K562 (cell line): ENCODE results near the gene ADCY6. TPM values are rescaled to one million over a fixed set of nuclear protein-coding genes. Genes with fewer than 3 reads are reported as not detected.

Experiments used
- ATAC-seq: fragments of 200-7000 bp; cut with Tn5 transposase; 3 replicates; pipeline ENCODE4 v1.9.1; 2020; ENCODE audit warnings: moderate library complexity
- BruUV-seq: library from RNA; stranded (reverse); fragments of 400-500 nt; replicated peaks from 2 replicates; lab custom pipeline; 2021; lab: Mats Ljungman, UMichigan
- CTCF ChIA-PET: fragments of 300-600 bp; formaldehyde crosslinking; extraction: SDS; loops from one replicate; lab custom pipeline; 2021; ENCODE audit warnings: low intra/inter-chr PET ratio; lab: Yijun Ruan, JAX
- POLR2A ChIA-PET: fragments of 300-600, 350-650 bp; sonication (Branson Sonifier 250); formaldehyde crosslinking; extraction: SDS; loops from one replicate; lab custom pipeline; 2021; ENCODE audit warnings: antibody characterized with exemption, inconsistent platforms; lab: Yijun Ruan, JAX
- DNase-seq, 4 experiments: peaks; one replicate each; pipeline versions ENCODE4 v3.0.0 to v3.0.0-alpha.2; 2011 to 2018; ENCODE audit warnings: low spot score in 3 of 4, mixed read lengths in 3 of 4; ENCODE audit errors: extremely low read depth in 1 of 4
- FAIRE-seq: peaks from 2 replicates; lab custom pipeline; 2011; peaks lifted over from hg19 to GRCh38; lab: Jason Lieb, UNC
- H2AFZ ChIP-seq: 2 replicates; pipeline ENCODE4 v1.6.0; 2011; ENCODE audit warnings: low read depth, low read length, control low read depth, inconsistent platforms
- H3K27ac ChIP-seq: fragments of 200-600 bp; 3 replicates; pipeline ENCODE4 v1.8.0; 2011; ENCODE audit warnings: low read depth, mild to moderate bottlenecking, control low read depth, inconsistent platforms, low read length, moderate library complexity, mixed read lengths; ENCODE audit errors: extremely low read depth
- H3K27me3 ChIP-seq, 2 experiments: fragments of 300-600 bp in 1 of 2; 2 replicates in 1 of 2; 3 replicates in 1 of 2; pipeline versions ENCODE4 v1.6.0 to v1.8.0; 2011; ENCODE audit warnings: inconsistent platforms in 2 of 2, low read length in 2 of 2, mild to moderate bottlenecking in 1 of 2, mixed read lengths in 1 of 2, moderate library complexity in 1 of 2; ENCODE audit not compliant: control insufficient read depth in 2 of 2, insufficient read depth in 2 of 2
- H3K36me3 ChIP-seq: fragments of 300-600 bp; 3 replicates; pipeline ENCODE4 v1.8.0; 2011; ENCODE audit warnings: mild to moderate bottlenecking, low read length, inconsistent platforms; ENCODE audit not compliant: control insufficient read depth, insufficient read depth
- H3K4me1 ChIP-seq, 2 experiments: fragments of 200-600 bp in 1 of 2; replicated peaks in 1 of 2; 2 replicates in 1 of 2; 3 replicates in 1 of 2; pipeline versions ENCODE4 v1.5.1 to v1.8.0; 2011; ENCODE audit warnings: inconsistent platforms in 2 of 2, low read length in 2 of 2, mild to moderate bottlenecking in 1 of 2, mixed read lengths in 1 of 2, moderate library complexity in 1 of 2; ENCODE audit not compliant: control insufficient read depth in 2 of 2, insufficient read depth in 2 of 2
- H3K4me2 ChIP-seq: 2 replicates; pipeline ENCODE4 v1.6.1; 2011; ENCODE audit warnings: low read length, control low read depth, inconsistent platforms, mixed read lengths; ENCODE audit not compliant: insufficient read depth
- H3K4me3 ChIP-seq: fragments of 200-600 bp; sonication (generic), shearing (Covaris generic); 2 replicates; pipeline ENCODE4 v1.5.1; 2016; ENCODE audit warnings: control low read depth, inconsistent platforms
- H3K79me2 ChIP-seq: fragments of 200-600 bp; 3 replicates; pipeline ENCODE4 v1.8.0; 2011; ENCODE audit warnings: low read length, inconsistent platforms; ENCODE audit not compliant: control insufficient read depth, insufficient read depth
- H3K9ac ChIP-seq, 2 experiments: 2 replicates each; pipeline versions ENCODE4 v1.6.0 to v1.6.1; 2011; ENCODE audit warnings: low read depth in 2 of 2, low read length in 2 of 2, control low read depth in 1 of 2, inconsistent platforms in 1 of 2, mild to moderate bottlenecking in 1 of 2, mixed read lengths in 1 of 2; ENCODE audit not compliant: insufficient read depth in 1 of 2
- H3K9me1 ChIP-seq: one replicate; pipeline ENCODE4 v1.6.0; 2011; ENCODE audit warnings: inconsistent platforms, mild to moderate bottlenecking, low read length, moderate library complexity; ENCODE audit not compliant: control insufficient read depth, insufficient read depth
- H3K9me3 ChIP-seq: replicated peaks from 2 replicates; pipeline ENCODE4 v1.5.1; 2011; ENCODE audit warnings: low read depth, low read length, inconsistent platforms; ENCODE audit not compliant: control insufficient read depth, insufficient read depth
- H4K20me1 ChIP-seq: replicated peaks from 2 replicates; pipeline ENCODE4 v1.6.1; 2011; ENCODE audit warnings: low read length, inconsistent platforms, mixed read lengths; ENCODE audit not compliant: control insufficient read depth, insufficient read depth
- CLOCK ChIP-seq: fragments of 250-450 bp; sonication (Bioruptor Pico); IDR thresholded peaks from 2 replicates; pipeline ENCODE4 v1.4.0; 2020; ENCODE audit warnings: mild to moderate bottlenecking, moderate library complexity, borderline replicate concordance
- FOXP4 ChIP-seq: sonication (generic); formaldehyde crosslinking; IDR thresholded peaks from 2 replicates; pipeline ENCODE4 v1.8.0; 2022; ENCODE audit warnings: mild to moderate bottlenecking, missing genetic modification reagents, borderline replicate concordance
- HMBOX1 ChIP-seq: sonication (generic); IDR thresholded peaks from 2 replicates; pipeline ENCODE4 v1.6.1; 2016
- IFI16 ChIP-seq: fragments of 250-450 bp; sonication (Bioruptor Pico); IDR thresholded peaks from 2 replicates; pipeline ENCODE4 v2.1.2; 2022; ENCODE audit warnings: mild to moderate bottlenecking, inconsistent platforms
- MLLT1 ChIP-seq, 2 experiments: fragments of 450-650 bp; IDR thresholded peaks; 2 replicates each; pipeline ENCODE4 v1.6.1; 2016
- NR2C1 ChIP-seq, 2 experiments: fragments of 450-650 bp; IDR thresholded peaks; 2 replicates each; pipeline ENCODE4 v1.6.1; 2017; ENCODE audit warnings: mild to moderate bottlenecking in 2 of 2, antibody characterized with exemption in 1 of 2, inconsistent platforms in 1 of 2, missing compliant biosample characterization in 1 of 2, missing genetic modification characterization in 1 of 2
- PYGO2 ChIP-seq: fragments of 450-650 bp; IDR thresholded peaks from 2 replicates; pipeline ENCODE4 v1.6.1; 2016; ENCODE audit warnings: mild to moderate bottlenecking, missing genetic modification characterization, moderate library complexity, missing compliant biosample characterization
- TCF7 ChIP-seq: sonication (generic); IDR thresholded peaks from 2 replicates; pipeline ENCODE4 v1.6.1; 2016; ENCODE audit warnings: antibody characterized with exemption, borderline replicate concordance
- WGBS: fragments of 100-300 bp; shearing (Covaris generic); methylation state at CpG from one replicate; pipeline ENCODE4 v1.1.6; 2016; ENCODE audit warnings: low coverage, mixed read lengths; ENCODE audit not compliant: insufficient coverage; ENCODE audit errors: missing lambda C conversion rate; 5-methylcytosine and 5-hydroxymethylcytosine counted together
- in situ Hi-C: fragments of 300-500 bp; cut with MboI; formaldehyde crosslinking; loops from 4 replicates; pipeline ENCODE4 v1.15.0; 2018; ENCODE audit warnings: inconsistent platforms, mixed read lengths
- intact Hi-C: fragments of 100-400 bp; cut with micrococcal nuclease; formaldehyde crosslinking; loops from 2 replicates; pipeline ENCODE4 v1.14.2; 2022
- polyA plus RNA-seq, 8 experiments: library from polyadenylated mRNA; depleted of rRNA in 4 of 8; stranded (reverse) in 5 of 8; unstranded in 3 of 8; fragments of >200 nt; fragmentation: Nextera tagmentation in 2 of 8; fragmentation: Illumina TruSeq in 1 of 8; extraction: Ambion mirVana in 2 of 8; extraction: Trizol in 1 of 8; gene quantifications; 2 replicates each; pipeline versions ENCODE4 v1.2.1 to v1.2.3, GENCODE V29; 2011 to 2014; ENCODE audit warnings: inconsistent platforms in 1 of 8, missing spikeins in 1 of 8
- total RNA-seq, 7 experiments: library from RNA; depleted of rRNA in 6 of 7; stranded (reverse); fragments of >200 nt in 6 of 7; fragmentation: Illumina TruSeq in 2 of 7; extraction: Trizol in 2 of 7; gene quantifications; 2 replicates each; pipeline versions ENCODE4 v1.2.1 to v1.2.3, GENCODE V29; 2011 to 2021; ENCODE audit warnings: low replicate concordance in 1 of 7

Gene ADCY6
- total and polyA plus RNA-seq, 9 of the 15 experiments (the other 6 are each of a cell fraction or from before 2014, with no cell fraction given) = 0.01 to 1.0 (median 0.53) TPM

- Histone ChIP-seq H3K4me2 (no peak overlapping the region), H3K27me3 (0 out of 5 replicates have a peak, but pooled peaks cover 0 to under 1% of the 10 kb centered on the region in 2 experiments), H3K27ac (no peak overlapping the region), H4K20me1 (no peaks in the 10 kb centered on the region), H3K4me1 (peaks cover 4 to 24% of the 10 kb centered on the region in 2 experiments; a peak in 3 of 5 replicates), H3K79me2 (no peaks in the 10 kb centered on the region), H3K9ac (no peak overlapping the region; a peak in 1 of 4 replicates), H3K4me3 (no peak overlapping the region), H2AFZ (no peak overlapping the region), H3K36me3 (no peaks in the 10 kb centered on the region), H3K9me1 (no peaks in the 10 kb centered on the region), H3K9me3 (no peaks in the 10 kb centered on the region)
- ATAC-seq (no peak), DNase-seq (no peak), FAIRE-seq (no peak)
- ChIA-PET CTCF (no interaction called here), POLR2A (interaction anchor here (0.7 to 2.4 kb wide), 3 partner anchors 11 to 54 kb away, joined by 3 to 8 read pairs (median 3); no protein-coding TSS in a partner anchor)
- in situ Hi-C loops = no loop called here
- intact Hi-C loops = no loop called here
- TF ChIP-seq IFI16 (CRISPR knock-in tag) (no peak), TCF7 (no peak), FOXP4 (no peak), MLLT1 (IDR thresholded peaks at IDR 0.05) (no peak), NR2C1 (IDR thresholded peaks at IDR 0.05) (no peak), NR2C1 (tag; IDR thresholded peaks at IDR 0.05) (no peak), PYGO2 (tag) (no peak), CLOCK (CRISPR knock-in tag) (no peak), HMBOX1 (no peak)
- 32% methylated on average over 2 of the region's 2 CpGs for WGBS
- no TSS peak for BruUV-seq
Observed at GRCh38 chr12:48812389-48812788, 23.5 kb upstream of the ADCY6 start.
